ENCODE data around the gene FAM234B. TPM values are rescaled to one million over a fixed set of nuclear protein-coding genes. Genes with fewer than 3 reads are reported as not detected.
A peak's percentile ranks its signal among the peaks of the same experiment; 100 is the strongest.

Gene FAM234B
- total RNA-seq, 1 donor from 2014 or later, result 6.6 TPM

GRCh38 chr12:13091832-13092231 lies 47.7 kb downstream of the FAM234B start:
- no peak for DNase-seq (ENCODE audit: low spot score)

GRCh38 chr12:13093191-13093847 lies 49.1 kb downstream of the FAM234B start:
- DNase-seq (ENCODE audit: low spot score), result no peak

- no peak for DNase-seq (ENCODE audit: low spot score)
These were observed 49.7 kb downstream of the FAM234B start for GRCh38 chr12:13093848-13094220.

GRCh38 chr12:13094367-13094766 lies 50.2 kb downstream of the FAM234B start:
- DNase-seq (ENCODE audit: low spot score), result no peak

- no peak for DNase-seq (ENCODE audit: low spot score)
These were observed 51.2 kb downstream of the FAM234B start for GRCh38 chr12:13095266-13095995.

- DNase-seq (ENCODE audit: low spot score), result no peak
These were observed 53.4 kb downstream of the FAM234B start for GRCh38 chr12:13097491-13098011.

- DNase-seq (ENCODE audit: low spot score), result no peak
These were observed 55.1 kb downstream of the FAM234B start for GRCh38 chr12:13099066-13099843.

- DNase-seq (ENCODE audit: low spot score), result no peak
These were observed 55.8 kb downstream of the FAM234B start for GRCh38 chr12:13099844-13100604.

- DNase-seq (ENCODE audit: low spot score), result no peak
These were observed 56.4 kb downstream of the FAM234B start for GRCh38 chr12:13100605-13100881.

- DNase-seq (ENCODE audit: low spot score), result peak; percentile 92
These were observed 56.9 kb downstream of the FAM234B start for GRCh38 chr12:13100882-13101769.

- no peak for DNase-seq (ENCODE audit: low spot score)
These were observed 57.7 kb downstream of the FAM234B start for GRCh38 chr12:13101821-13102375.

GRCh38 chr12:13102461-13103195 lies 58.4 kb downstream of the FAM234B start:
- DNase-seq (ENCODE audit: low spot score), result no peak

- DNase-seq (ENCODE audit: low spot score), result no peak
These were observed 59.3 kb downstream of the FAM234B start, which contains the start of gene GSG1 for GRCh38 chr12:13103391-13104033. Gene GSG1 (minus strand): TSS chr12:13103667. CDS start chr12:13103512, 155 bp downstream.

GRCh38 chr12:13104409-13104808 lies 60.2 kb downstream of the FAM234B start:
- no peak for DNase-seq (ENCODE audit: low spot score)

GRCh38 chr12:13105781-13106180 lies 61.6 kb downstream of the FAM234B start:
- DNase-seq (ENCODE audit: low spot score), result no peak

- no peak for DNase-seq (ENCODE audit: low spot score)
These were observed 62.5 kb downstream of the FAM234B start for GRCh38 chr12:13106666-13107065.

- DNase-seq (ENCODE audit: low spot score), result no peak
These were observed 68.8 kb downstream of the FAM234B start for GRCh38 chr12:13112968-13113367.

GRCh38 chr12:13114251-13115052 lies 70.3 kb downstream of the FAM234B start:
- no peak for DNase-seq (ENCODE audit: low spot score)

Measured in mucosa of gallbladder (tissue), 1 donor.